HS-5 (cell line): ENCODE results near the gene CTAGE1.
"Not testable (repeated sequence)": the region's sequence is repeated elsewhere in the genome, so short reads cannot be mapped to it uniquely, and the experiment has no call there.

Experiments
- DNase-seq: peaks from one replicate; pipeline ENCODE4 v3.0.0-alpha.2; 2012; ENCODE audit warnings: low read depth

Gene CTAGE1, protein sequence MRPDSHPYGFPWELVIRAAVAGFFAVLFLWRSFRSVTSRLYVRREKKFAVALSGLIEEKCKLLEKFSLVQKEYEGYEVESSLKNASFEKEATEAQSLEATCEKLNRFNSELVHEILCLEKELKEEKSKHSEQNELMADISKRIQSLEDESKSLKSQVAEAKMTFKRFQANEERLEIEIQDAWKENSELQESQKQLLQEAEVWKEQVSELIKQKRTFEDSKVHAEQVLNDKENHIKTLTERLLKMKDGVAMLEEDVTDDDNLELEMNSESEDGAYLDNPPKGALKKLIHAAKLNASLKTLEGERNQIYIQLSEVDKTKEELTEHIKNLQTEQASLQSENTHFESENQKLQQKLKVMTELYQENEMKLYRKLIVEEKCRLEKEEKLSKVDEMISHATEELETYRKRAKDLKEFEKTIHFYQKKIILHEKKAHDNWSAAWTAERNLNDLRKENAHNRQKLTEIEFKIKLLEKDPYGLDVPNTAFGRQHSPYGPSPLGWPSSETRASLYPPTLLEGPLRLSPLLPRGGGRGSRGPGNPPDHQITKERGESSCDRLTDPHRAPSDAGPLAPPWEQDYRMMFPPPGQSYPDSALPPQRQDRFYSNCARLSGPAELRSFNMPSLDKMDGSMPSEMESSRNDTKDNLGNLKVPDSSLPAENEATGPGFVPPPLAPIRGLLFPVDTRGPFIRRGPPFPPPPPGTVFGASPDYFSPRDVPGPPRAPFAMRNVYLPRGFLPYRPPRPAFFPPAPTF

DNA sequence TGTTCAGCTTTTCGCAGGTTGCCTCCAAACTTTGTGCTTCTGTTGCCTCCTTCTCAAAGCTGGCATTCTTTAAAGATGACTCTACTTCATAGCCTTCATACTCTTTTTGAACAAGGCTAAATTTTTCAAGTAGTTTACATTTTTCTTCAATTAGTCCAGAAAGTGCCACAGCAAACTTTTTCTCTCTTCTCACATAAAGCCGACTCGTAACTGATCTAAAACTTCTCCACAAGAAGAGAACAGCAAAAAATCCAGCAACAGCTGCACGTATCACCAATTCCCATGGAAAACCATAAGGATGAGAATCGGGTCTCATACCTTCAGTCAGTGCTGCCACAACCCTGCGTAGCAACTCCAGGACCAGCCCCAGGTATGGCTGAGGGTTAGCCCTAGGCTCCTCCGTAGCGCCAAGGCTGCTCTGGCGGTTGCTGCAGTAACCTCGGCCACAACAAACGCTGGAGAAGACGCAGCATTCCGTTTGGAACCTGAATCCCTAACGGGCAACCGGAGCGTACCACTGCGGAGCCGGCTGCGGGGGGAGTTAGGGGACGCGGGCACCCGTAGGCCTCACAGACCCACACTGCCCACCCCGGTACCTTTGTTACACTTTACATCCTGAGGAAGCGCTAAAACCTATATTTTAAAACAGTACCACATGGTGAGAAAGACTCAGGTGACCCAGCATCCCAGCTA is at the start of gene CTAGE1:
TSS of gene CTAGE1 (minus strand) at position 420 of the 693 bp plus-strand sequence. CDS start at position 316, 104 bp downstream.
- DNase-seq = no peak

DNA sequence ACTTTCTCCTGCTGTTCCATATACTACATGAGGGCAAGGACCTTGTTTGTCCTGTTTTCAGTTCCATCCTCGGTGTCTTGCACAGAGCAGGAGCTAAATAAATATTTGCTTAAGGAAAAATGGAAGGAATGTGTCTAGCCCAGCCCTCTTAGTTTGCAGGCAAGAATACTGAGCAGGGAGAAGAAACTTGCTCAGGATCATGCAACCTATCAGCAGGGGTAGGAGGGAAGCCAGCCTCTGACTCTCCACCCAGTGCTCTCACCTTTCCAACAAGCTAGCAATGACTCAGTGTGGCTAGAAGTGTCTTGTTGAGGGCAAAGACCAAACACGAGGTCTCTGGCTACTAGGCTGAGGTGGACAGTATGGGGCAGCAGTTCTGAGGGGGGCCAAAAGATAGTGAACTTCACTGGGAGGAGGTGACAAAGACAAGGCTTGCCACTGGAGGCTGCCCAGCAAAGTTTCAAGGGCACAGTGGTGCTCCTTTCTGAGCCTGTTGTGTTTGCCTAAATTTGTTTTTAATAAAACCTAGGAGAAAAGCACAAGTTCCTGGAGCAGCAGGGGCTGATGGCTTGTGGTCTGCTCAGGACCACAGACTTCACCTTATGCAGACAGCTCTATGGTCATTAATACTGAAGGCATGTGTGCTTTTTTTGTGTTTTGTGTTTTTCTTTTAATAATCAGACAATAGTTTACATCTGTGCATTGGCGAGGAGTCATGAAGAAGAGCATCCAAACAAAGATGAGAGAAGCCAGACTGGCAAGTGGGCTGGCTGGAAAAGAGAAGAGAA is 49.1 kb upstream of the CTAGE1 start:
- peak; percentile 55 for DNase-seq

DNA sequence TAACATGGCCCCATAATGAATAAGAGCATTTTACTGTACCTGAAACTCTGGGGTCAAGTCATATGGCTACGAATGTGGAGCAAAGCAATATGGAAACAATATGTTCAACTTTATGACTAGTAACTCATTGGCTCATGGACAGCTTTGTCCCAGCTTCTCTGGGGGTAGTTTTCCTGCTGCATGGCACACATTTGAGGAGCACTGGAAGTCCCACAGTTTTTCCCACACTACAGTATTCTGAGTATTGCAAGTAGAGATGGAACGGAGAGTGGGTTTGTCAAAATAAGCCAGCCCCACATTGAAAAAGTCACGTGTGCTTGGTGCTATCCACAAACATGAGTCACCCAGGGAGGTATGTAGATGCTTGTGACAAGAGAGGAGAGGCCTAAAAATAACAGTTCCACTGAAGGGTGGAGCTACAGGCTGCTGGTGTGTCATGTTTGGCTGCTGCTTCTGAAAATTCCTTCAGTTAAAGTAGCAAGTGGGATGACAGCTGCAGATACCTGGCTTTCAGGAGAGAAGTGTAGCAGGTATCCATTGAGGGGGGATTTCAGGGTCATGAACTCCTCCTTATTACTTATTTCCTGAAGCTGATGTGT is 48.2 kb upstream of the CTAGE1 start:
- DNase-seq = peak; percentile 86

DNA sequence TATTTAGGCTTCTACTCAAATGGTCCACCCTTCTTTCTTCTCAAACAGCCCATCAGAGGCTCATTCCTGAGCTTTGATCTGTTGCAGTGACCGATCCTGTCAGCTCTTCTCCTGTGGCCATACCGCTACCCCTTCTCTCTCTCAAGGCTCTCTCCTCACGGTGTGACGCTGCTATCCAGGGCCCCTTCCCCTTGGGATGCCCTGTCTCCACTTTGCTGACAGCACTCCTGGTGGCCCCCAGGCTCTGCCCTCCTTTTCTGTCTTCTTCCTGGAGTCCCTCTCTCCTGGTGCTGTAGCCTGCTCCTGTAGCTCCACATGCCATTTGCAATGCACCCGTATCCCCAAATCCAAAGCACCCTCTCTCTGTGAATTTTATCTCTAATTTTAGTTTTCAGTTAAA is 45.4 kb upstream of the CTAGE1 start:
- no peak for DNase-seq

DNA sequence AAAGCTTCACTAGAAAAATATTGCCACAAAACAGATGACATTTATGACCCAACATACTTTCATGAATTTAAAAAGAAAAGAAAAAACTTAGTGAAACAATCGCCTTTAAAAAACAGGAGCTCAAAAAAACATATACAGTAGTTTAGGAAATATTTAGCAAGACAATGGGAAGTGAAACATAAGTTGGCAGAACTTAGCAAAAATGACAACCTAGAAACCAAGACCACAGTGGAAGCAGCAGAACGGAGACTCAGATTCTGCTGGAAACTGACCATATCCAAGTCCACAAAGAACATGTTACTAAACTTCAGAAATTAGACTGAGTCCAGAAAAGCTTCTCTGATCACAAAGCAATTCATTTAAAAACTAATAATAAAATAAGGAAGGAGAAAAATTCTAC is 41.8 kb upstream of the CTAGE1 start:
- DNase-seq = no peak

DNA sequence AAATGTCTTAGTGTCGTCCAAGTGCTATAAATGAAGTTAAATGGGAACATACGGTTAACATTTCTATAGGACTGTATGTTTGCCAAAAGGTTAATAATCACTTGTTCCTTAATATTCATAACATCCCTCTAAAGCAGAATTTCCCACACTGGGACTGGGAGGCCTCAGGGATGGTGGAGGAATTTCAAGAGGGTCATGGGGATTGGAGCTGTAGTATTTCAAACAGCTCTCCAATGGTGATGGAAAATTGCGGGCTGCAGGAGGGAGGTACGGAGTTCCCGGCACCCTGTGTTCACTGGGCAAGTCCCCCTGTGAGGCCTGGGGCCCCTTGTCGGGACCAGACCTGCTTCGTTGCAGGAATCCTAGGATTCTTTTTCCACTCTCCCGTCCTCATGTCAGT is 39.8 kb upstream of the CTAGE1 start:
- DNase-seq = no peak

DNA sequence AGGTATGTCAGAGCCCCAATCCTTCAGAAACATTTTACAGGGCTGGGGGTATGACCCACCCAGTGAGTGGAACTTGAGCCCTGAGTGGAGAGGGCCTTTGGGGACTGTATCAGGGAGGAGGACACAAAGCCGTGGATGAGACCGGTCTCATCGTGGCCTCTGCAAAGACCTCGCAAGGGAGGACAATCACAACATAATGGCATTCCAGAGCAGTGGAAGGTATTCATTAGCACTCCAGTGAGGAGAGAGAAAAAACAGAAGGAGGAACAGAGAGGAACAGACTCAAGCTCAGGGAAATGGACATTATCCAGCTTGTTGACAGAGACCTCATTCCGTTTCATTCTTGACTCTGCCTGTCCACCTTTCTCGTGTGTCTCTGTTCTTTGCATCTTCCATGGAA is 38.8 kb upstream of the CTAGE1 start:
- DNase-seq = no peak

DNA sequence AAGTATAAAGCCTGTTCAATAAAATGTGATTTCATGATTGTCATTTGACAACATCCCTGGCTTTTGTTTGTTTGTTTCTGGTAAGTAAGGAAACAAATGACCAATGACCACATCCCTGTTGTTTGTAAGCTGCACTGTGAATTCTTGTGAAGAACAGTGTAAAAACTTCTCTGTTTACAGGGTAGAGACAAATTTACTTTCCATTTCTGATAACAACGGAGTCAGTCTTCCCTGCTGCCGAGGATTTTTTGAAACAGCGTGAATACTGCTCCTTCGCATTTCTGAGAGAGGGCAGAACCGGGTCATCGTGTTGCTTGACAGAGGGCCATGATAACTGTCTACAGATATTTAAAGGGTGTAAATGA is 38.4 kb upstream of the CTAGE1 start:
- DNase-seq = no peak

DNA sequence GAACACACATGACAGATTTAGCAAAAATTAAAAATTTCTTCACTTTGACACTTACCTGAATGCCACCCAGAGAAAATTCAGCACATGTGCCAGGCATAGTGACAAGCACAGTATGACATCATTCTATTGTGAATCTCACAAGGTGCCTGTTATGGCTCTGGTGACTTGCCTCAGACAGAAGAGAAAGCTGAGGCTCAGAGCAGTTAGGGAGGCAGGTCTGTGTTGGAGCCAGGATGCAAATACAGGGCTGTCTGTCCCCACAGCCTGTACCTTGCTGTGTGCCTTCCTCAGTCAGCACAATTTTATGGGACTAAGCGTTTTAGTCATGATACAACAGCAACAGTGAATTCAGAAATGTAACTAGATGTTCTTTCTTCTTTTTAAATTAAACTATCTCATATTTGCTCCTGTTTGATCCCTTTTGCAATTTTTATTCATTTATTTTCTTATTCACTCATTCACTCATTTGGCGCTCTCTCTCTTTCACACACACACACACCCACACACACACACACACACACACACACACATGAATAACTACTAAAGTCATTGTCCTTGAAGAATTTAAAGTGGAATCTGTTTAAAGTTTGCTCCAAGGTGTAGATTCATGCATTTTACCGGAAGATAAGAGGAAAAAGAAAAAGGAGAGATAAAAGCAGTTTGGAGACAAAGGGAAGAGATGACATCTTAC is 37.9 kb upstream of the CTAGE1 start:
- DNase-seq = no peak

DNA sequence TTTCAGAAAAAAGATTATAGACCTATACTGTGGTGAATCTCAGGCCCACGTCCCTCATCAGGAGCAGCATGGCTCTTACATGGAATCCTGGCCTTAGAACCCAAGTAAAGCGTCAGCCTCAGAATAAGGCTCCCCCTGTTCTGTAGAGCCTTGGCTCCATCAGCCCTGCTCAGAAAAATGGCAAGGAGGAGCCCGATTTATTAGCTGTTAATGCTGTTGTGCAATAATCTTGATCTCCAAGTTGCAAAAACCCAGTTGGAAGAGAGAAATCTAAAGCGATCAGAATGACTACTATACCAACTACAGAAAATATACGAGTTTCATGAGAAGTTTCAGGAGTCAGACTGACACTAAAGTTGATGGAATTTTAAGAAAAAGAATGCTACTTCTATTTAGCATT is 35.6 kb upstream of the CTAGE1 start:
- DNase-seq = no peak

DNA sequence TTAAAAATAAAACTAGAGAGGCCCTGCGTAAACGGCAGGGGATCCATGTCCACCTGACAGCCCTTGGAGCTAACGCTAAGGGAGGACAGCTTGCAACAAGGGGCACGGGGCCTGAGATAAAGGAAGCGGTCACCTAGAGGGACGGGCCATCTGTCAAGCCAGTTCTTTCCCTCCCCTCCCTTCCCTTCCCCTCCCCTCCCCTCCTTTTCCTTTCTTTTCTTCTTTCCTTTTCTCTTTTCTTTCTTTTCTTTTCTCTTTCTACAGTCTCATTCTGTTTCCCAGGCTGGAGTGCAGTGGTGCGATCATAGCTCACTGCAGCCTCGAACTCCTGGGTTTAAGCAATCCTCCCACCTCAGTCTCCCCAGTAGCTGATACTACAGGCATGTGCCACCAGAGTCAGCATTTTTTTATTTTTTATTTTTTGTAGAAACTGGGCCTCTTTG is 34.5 kb upstream of the CTAGE1 start:
- no peak for DNase-seq

DNA sequence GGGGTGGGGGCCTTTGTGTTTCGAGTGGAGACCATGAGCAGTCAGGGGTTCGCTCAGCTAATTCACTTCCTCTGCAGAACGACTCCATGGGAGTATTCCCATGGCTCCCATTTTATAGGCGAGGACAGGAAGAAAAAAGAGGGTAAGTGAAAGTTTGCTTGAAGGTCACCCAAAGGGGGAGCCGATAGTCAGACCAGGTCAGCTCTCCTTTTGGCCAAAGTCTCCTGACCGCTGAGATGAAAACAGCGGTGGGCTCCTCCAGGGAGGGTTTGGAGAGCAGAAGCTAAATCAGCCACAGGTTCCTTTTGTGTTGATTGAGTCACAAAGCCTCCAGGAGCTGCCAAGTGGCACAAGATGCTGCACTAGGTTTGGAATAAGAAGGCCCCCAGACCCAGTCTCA is 34.1 kb upstream of the CTAGE1 start:
- DNase-seq = no peak

DNA sequence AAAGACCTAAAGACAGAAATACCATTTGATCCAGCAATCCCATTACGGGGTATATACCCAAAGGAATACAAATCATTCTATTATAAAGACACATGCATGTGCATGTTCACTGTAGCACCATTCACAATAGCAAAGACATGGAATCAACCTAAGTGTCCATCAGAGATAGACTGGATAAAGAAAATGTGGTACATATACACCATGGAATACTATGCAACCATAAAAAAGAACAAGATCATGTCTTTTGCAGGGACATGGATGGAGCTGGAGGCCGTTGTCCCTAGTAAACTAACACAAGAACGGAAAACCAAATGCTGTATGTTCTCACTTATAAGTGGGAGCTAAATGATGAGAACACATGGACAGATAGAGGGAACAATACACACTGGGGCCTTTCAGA is 33.1 kb upstream of the CTAGE1 start:
- DNase-seq = not testable (repeated sequence)

DNA sequence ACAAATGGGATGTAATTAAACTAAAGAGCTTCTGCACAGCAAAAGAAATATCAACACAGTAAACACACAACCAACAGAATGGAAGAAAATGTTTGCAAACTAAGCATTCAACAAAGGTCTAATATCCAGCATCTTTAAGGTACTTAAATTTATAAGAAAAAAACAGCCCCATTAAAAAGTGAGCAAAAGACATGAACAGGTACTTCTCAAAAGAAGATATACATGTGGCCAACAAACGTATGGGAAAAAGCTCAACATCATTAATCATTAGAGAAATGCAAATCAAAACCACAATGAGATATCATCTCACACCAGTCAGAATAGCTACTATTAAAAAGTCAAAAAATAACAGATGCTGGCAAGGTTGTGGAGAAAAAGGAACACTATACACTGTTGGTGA is 32.6 kb upstream of the CTAGE1 start:
- DNase-seq = not testable (repeated sequence)

DNA sequence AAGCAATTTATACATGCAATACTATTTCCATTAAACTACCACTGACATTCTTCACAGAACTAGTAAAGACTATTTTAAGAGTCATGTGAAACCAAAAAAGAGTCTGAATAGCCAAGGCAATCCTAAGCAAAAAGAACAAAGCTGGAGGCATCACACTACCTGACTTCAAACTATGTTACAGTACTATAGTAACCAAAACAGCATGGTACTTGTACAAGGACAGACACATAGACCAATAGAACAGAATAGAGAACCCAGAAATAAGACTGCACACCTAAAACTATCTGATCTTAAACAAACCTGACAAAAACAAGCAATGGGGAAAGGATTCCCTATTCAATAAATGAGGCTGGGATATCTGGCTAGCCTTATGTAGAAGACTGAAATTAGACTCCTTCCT is 32.0 kb upstream of the CTAGE1 start:
- DNase-seq = not testable (repeated sequence)

DNA sequence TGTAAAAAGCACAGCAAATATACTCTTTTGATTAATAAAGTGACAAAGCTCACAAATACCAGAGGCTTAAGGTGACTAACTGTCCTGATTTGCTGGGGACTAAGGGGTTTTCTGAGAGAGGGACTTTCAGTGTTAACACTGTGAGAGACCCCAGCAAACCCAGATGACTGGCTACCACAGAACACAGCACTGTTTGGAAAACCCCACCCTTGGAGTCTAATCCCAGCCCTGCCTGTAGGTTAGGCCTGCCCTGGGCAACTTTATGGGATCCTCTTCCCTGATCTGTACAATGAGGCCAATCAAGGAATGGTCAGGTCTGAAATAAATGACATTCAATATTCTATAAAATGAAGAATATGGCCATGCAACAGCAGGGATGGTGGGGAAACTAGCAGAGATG is 30.5 kb upstream of the CTAGE1 start:
- no peak for DNase-seq

DNA sequence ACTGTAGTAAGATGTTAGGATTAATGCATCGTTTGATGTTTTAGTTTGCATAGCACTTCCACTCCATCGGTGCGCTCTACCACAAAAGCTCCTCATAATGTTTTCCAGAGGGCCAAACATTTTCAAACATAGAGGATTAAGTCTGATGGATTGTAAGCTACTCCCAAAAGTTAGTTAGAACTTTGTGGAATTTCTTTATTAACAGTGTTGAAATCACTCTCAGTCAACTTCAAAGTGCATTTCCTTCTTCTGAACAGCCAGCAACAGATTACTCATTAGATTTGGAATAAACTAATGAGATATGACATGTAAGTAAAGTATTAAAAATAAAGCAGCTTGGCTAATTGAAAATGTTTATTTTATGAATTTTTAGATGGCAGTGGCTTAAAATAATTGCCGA is 30.1 kb upstream of the CTAGE1 start:
- DNase-seq = no peak

DNA sequence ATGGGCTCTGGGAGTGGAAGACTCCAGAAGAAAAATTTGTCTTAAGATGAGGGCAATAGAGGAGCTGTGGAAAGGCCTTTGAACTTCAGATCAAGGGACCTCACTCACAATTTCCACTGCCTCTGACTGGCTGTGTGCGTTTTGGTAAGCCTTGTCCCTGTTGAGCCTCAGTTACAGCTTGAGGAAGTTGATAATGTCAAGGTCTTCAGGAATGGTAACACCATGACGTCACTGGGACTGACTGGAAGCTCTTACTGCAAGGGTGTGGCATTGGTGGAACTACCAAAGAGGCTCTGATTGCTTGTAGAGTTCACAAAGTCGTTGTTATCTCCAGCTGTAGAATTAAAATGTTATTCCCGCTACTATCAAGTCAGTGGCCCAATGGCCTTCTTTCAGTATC is 29.2 kb upstream of the CTAGE1 start:
- no peak for DNase-seq

DNA sequence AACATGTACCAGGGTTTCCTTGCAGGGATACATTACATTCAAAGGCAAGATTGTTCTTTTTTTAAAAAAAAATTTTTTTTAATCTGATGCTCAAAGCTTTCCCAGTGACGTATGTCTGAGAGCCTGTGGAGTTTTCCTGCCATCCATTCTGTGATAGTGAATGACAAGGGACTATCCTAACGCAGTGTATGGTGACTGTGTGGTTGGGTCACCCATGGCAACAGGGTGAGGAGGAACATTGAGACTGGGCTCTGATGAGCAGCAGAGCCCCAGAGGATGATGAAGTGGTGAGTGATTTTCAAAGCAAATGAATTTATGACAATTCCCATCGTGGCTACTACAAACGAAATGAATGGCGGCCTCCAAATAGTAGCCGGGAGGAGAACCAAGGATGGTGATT is 28.6 kb upstream of the CTAGE1 start:
- DNase-seq = no peak

DNA sequence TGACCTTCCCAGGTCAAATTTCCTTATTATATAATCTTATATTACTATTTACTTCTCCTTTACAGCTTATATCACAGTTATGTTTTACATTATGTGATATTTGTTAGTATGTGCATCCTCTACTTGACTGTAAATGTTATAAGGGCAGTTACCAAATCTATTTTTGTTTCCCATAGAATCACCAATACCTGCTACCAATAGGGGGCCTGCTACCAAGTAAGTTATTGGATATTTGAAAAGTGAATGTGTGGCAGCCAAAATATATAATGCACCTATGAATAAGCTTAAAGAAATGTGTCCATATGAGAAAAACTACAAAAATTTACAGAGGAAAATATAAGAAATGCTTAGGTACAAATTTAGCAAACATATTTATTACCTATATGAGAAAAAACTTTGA is 23.9 kb upstream of the CTAGE1 start:
- DNase-seq = no peak

DNA sequence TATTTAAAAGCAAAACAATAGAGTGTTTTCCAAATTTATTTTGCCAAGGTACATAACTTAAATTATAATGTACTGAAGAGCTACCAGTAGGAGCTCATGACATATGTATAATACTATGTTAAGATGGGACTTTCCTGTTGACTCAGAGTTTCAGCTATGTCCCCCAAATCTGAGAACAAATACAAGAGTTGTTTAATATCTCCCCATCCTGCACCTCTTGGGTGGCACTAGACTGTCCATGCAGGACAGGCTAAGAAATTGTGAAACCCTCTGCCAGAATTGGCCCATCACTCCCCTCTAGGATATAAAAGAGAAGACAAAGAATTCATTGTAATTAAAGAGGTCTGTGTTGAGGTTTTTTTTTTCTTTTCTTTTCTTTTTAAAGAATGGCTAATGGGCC is 21.7 kb upstream of the CTAGE1 start:
- peak; percentile 26 for DNase-seq
